Tibial artery (tissue), 4 donors: Measurements from ENCODE around the gene SPRYD7.

Experiments used
- DNase-seq, 2 donors: peaks; one replicate each; pipeline ENCODE4 v3.0.0-alpha.2; 2019
- H3K27ac ChIP-seq, 2 donors: fragments of 200-600 bp; sonication (generic) in 1 of 2; 1 replicate in 1 of 2; 2 replicates in 1 of 2; pipeline ENCODE4 v1.5.1; 2018 to 2019; ENCODE audit warnings: mild to moderate bottlenecking in 1 of 2
- H3K27me3 ChIP-seq, 2 donors: fragments of 200-600 bp; sonication (generic) in 1 of 2; one replicate each; pipeline versions ENCODE4 v1.5.1 to v1.6.0; 2016 to 2019
- H3K36me3 ChIP-seq, 3 donors: fragments of 200-600 bp; sonication (generic) in 2 of 3; one replicate each; pipeline ENCODE4 v1.5.1; 2016 to 2019; ENCODE audit warnings: mild to moderate bottlenecking in 2 of 3
- H3K4me1 ChIP-seq, 4 donors: fragments of 200-600 bp; sonication (generic) in 2 of 4; 1 replicate in 3 of 4; 2 replicates in 1 of 4; pipeline ENCODE4 v1.5.1; 2016 to 2019
- H3K4me3 ChIP-seq, 2 donors: fragments of 200-600 bp; sonication (generic) in 1 of 2; 1 replicate in 1 of 2; 2 replicates in 1 of 2; pipeline ENCODE4 v1.5.1; 2018 to 2019; ENCODE audit warnings: mild to moderate bottlenecking in 2 of 2
- H3K9me3 ChIP-seq, 3 donors: fragments of 200-600 bp; sonication (generic) in 1 of 3; one replicate each; pipeline ENCODE4 v1.5.1; 2016 to 2019
- intact Hi-C: fragments of 100-400 bp; cut with DNase I; formaldehyde crosslinking; loops from one replicate; pipeline ENCODE4 v1.15.0; 2023; ENCODE audit warnings: low total_unique reads
- TF ChIP-seq, protein P1 (sequence below), 2 experiments: fragments of 200-600 bp in 1 of 2; fragments of 450-650 bp in 1 of 2; IDR thresholded peaks; one replicate each; pipeline ENCODE4 v1.5.1; 2017 to 2019; ENCODE audit warnings: antibody characterized with exemption in 2 of 2, mild to moderate bottlenecking in 1 of 2, moderate library complexity in 1 of 2

The SPRYD7 gene, protein sequence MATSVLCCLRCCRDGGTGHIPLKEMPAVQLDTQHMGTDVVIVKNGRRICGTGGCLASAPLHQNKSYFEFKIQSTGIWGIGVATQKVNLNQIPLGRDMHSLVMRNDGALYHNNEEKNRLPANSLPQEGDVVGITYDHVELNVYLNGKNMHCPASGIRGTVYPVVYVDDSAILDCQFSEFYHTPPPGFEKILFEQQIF

DNA sequence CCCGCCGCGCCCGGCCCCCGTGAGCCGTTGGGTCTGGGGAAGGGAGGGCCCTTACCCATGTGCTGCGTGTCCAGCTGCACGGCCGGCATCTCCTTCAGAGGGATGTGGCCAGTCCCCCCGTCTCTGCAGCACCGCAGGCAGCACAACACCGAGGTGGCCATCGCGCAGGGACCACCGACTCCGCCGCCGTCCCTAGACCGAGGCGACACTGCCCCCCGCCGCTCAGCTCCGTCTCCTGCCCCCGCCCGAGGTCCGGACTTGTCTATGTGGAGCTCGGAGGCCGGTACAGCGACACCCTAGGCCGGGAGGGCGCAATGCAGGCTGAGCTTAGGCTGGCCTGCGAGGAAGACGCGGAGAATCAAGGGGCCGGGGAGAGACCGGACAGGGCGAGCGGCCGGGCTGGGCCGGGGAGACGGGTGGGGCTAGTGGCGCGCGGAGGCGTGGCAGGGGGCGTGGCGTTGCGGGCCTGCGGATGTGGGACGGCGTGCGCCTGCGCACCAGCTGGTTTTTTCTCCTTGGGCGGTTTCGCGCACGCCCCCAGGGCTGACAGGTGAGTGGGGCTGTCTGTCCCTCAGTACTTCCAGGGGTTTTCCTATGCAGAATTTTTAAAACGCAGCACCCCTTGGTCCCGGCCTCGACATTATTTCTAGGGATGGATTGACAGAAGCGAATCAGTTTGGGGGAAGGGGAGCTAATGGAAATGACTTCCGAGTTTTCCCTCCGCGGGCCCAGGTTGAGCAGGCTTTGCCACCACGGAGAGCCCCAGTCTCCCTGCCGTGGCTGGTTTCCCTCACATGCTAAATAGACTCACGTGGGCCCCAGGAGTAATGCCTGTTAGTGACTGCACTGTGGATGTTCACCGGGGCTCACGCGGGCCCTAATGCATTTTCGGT, at the start of gene SPRYD7:
Gene SPRYD7 (minus strand): TSS at position 266 of the 893 bp plus-strand sequence. CDS start 105 bp downstream, at position 161.
- Histone ChIP-seq H3K4me1 (peaks cover 0 to 42% (median 21%) of the 10 kb centered on the region in 4 donors), H3K27me3 (no peaks in the 10 kb centered on the region), H3K27ac (peak within 1 kb of the TSS; percentile 78 to 91), H3K36me3 (no peaks in the 10 kb centered on the region), H3K9me3 (no peaks in the 10 kb centered on the region), H3K4me3 (peak within 1 kb of the TSS; percentile 76 to 94)
- intact Hi-C loops = loop anchor here (5.0 kb wide), 3 partner anchors 61 to 144 kb away; partner anchors contain the start of genes KPNA3 and TRIM13
- peak; percentile 97 to 99 for DNase-seq
- TF ChIP-seq, protein P1, sequence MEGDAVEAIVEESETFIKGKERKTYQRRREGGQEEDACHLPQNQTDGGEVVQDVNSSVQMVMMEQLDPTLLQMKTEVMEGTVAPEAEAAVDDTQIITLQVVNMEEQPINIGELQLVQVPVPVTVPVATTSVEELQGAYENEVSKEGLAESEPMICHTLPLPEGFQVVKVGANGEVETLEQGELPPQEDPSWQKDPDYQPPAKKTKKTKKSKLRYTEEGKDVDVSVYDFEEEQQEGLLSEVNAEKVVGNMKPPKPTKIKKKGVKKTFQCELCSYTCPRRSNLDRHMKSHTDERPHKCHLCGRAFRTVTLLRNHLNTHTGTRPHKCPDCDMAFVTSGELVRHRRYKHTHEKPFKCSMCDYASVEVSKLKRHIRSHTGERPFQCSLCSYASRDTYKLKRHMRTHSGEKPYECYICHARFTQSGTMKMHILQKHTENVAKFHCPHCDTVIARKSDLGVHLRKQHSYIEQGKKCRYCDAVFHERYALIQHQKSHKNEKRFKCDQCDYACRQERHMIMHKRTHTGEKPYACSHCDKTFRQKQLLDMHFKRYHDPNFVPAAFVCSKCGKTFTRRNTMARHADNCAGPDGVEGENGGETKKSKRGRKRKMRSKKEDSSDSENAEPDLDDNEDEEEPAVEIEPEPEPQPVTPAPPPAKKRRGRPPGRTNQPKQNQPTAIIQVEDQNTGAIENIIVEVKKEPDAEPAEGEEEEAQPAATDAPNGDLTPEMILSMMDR (IDR thresholded peaks at IDR 0.05) = peak; percentile 92

DNA sequence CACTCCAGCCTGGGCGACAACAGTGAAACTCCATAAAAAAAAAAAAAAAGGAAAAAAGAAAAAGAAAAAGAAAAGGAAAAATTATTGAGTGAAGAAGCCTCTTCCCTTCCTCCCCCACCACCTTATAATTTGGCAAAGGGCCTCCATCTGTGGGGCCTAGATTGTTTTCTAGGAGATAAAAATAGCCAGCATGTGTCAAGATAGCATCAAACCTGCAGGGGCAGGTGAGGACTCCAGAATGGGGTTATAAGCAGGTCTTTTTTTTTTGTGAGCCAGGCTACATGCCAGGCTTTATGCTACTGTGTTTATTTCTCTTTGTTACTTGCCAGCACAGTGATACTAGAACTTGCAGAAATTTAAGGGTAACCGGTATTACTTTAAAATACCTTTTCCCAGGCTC, 49.0 kb upstream of the SPRYD7 start:
- intact Hi-C loops = no loop called here
- Histone ChIP-seq H3K4me1 (no peaks in the 10 kb centered on the region), H3K36me3 (peaks cover 0 to 6% (median 0%) of the 10 kb centered on the region in 3 donors), H3K9me3 (no peaks in the 10 kb centered on the region), H3K27ac (no peak overlapping the region), H3K4me3 (no peak overlapping the region), H3K27me3 (no peaks in the 10 kb centered on the region)
- TF ChIP-seq, protein P1 (IDR thresholded peaks at IDR 0.05) = no peak
- no peak for DNase-seq

DNA sequence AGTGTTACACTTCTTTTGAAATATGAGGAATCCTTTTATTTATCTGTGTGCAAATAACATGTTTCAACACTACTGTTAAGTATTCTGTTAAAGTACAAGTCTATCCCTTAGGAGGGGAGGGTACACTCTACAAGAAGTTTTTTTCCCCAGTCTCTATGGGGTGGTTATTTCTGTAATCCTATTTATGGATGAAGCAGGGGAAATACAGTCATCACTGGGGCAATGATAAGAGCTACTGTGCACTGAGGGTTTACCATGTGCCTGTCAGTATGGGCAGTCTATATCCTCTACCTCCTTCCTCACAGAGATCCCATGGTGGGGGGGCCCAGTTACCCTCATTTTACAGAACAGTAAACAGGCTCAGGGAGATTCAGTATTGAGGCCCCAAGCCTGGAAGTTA, 44.1 kb upstream of the SPRYD7 start:
- intact Hi-C loops = no loop called here
- H3K36me3 ChIP-seq = no peaks in the 10 kb centered on the region
- H3K27ac ChIP-seq = no peak overlapping the region
- DNase-seq = no peak
- TF ChIP-seq, protein P1 (IDR thresholded peaks at IDR 0.05) = no peak
- no peaks in the 10 kb centered on the region for H3K27me3 ChIP-seq
- H3K9me3 ChIP-seq = no peaks in the 10 kb centered on the region
- H3K4me1 ChIP-seq = no peaks in the 10 kb centered on the region
- H3K4me3 ChIP-seq = no peak overlapping the region

DNA sequence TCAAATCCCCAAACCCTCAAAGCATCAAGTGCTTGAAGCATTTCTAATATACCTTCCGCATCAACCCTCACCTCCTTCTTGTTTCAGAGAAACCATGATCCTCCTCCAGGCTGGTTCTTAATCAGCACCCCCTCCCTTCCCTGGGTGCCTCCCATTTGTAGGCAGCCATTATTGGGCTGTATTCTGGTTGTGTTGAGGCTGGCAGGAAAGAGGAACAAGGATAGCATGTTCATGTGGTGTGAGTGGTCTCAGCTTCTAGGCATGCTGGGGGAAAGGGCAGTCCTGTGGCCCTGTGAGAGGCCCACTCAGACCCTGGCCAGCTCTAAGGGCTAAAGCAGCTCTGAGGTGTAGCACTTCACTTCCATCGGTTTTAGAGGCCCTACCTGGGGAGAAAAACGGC, 41.9 kb upstream of the SPRYD7 start:
- H3K4me1 ChIP-seq = no peaks in the 10 kb centered on the region
- H3K4me3 ChIP-seq = no peak overlapping the region
- H3K27ac ChIP-seq = no peak overlapping the region
- TF ChIP-seq, protein P1 (IDR thresholded peaks at IDR 0.05) = no peak
- intact Hi-C loops = no loop called here
- no peaks in the 10 kb centered on the region for H3K27me3 ChIP-seq
- no peak for DNase-seq
- H3K36me3 ChIP-seq = no peaks in the 10 kb centered on the region
- no peaks in the 10 kb centered on the region for H3K9me3 ChIP-seq

DNA sequence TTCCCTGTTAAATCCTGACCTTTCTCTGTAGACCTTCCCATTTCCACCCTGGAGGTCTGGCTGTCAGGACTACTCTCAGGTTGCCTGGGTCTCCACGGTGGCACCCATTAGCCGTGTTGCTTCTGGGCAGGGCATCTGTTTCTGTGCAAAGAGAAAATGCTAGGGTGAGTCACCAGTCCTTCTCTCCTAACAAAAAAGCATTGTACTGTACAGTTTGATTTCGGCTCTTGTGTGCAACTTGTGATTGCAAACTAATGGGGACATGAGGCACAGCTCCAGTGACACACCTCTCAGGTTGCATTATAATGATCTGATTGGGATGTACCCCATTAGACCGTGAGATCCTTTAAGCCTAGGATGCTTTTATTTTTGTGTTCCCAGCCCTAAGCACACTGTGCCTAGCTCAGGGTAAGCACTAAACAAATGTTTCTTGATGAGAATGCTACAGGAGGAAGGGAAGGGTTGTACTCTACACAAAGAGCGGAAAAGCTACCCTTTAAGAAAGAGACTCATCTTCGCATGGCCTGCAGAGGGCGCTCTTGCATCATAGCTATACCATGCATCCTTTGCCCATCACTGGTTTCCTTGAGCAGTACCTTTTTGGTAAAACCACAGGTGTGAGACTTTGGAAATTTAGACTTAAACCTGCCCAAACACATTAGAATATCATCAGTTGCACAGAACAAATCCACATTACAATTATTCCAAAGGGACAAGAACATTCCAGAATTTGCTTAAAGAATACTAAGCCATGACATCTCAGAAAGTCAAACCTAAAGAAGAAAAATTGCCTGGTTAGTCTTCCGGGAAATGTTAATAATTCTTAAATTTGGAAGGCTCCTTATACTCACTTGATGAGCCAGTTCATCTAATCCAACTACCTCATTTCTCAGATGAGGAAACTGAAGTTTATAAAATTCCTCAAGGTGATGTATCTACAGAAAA, 40.4 kb upstream of the SPRYD7 start:
- H3K4me1 ChIP-seq = no peaks in the 10 kb centered on the region
- H3K27ac ChIP-seq = no peak overlapping the region
- no peak overlapping the region for H3K4me3 ChIP-seq
- intact Hi-C loops = no loop called here
- DNase-seq = peak; percentile 60 to 70
- H3K36me3 ChIP-seq = no peaks in the 10 kb centered on the region
- no peaks in the 10 kb centered on the region for H3K27me3 ChIP-seq
- TF ChIP-seq, protein P1 (IDR thresholded peaks at IDR 0.05) = peak; percentile 81 to 86
- no peaks in the 10 kb centered on the region for H3K9me3 ChIP-seq
